Fibroblast of skin of left biceps (primary cell): ENCODE results near the gene MRFAP1L1.
"Not testable (repeated sequence)": the region's sequence is repeated elsewhere in the genome, so short reads cannot be mapped to it uniquely, and the experiment has no call there.

Source experiments
- DNase-seq, 2 experiments: peaks; one replicate each; pipeline ENCODE4 v3.0.0-alpha.2; 2013; ENCODE audit warnings: low read depth in 2 of 2

MRFAP1L1 gene

GRCh38 chr4:6709230-6710114, at the start of gene MRFAP1L1:
MRFAP1L1 (minus strand) TSS chr4:6709865; CDS start chr4:6709629, 236 bp downstream.
- DNase-seq, result peak; percentile 91

- DNase-seq, result no peak
These were observed 49.1 kb upstream of the MRFAP1L1 start for GRCh38 chr4:6758728-6759127.

- DNase-seq, result not testable (repeated sequence)
These were observed 46.7 kb upstream of the MRFAP1L1 start for GRCh38 chr4:6756345-6756744.

GRCh38 chr4:6755088-6755753, 45.6 kb upstream of the MRFAP1L1 start:
- no peak for DNase-seq

- DNase-seq, result no peak
These were observed 44.9 kb upstream of the MRFAP1L1 start for GRCh38 chr4:6754481-6755087.

GRCh38 chr4:6753891-6754290, 44.2 kb upstream of the MRFAP1L1 start:
- no peak for DNase-seq

- no peak for DNase-seq
These were observed 43.5 kb upstream of the MRFAP1L1 start for GRCh38 chr4:6753103-6753560.

- no peak for DNase-seq
These were observed 42.8 kb upstream of the MRFAP1L1 start for GRCh38 chr4:6752486-6752829.

- no peak for DNase-seq
These were observed 42.2 kb upstream of the MRFAP1L1 start for GRCh38 chr4:6751611-6752485.

- DNase-seq, result no peak
These were observed 40.9 kb upstream of the MRFAP1L1 start for GRCh38 chr4:6750286-6751221.

GRCh38 chr4:6749340-6750171, 39.9 kb upstream of the MRFAP1L1 start:
- no peak for DNase-seq

- no peak for DNase-seq
These were observed 38.6 kb upstream of the MRFAP1L1 start for GRCh38 chr4:6748286-6748685.

- no peak for DNase-seq
These were observed 37.8 kb upstream of the MRFAP1L1 start for GRCh38 chr4:6747294-6748051.

GRCh38 chr4:6746721-6747293, 37.1 kb upstream of the MRFAP1L1 start:
- DNase-seq, result no peak

GRCh38 chr4:6742989-6743388, 33.3 kb upstream of the MRFAP1L1 start:
- no peak for DNase-seq

GRCh38 chr4:6742507-6742906, 32.8 kb upstream of the MRFAP1L1 start:
- no peak for DNase-seq

- DNase-seq, result no peak
These were observed 30.7 kb upstream of the MRFAP1L1 start for GRCh38 chr4:6740347-6740746.

GRCh38 chr4:6739920-6740319, 30.3 kb upstream of the MRFAP1L1 start:
- no peak for DNase-seq
